ENCODE results near the gene OR1J1. TPM values are rescaled to one million over a fixed set of nuclear protein-coding genes. Genes with fewer than 3 reads are reported as not detected.

The OR1J1 gene
- total RNA-seq, 1 experiment from 2014 or later = not detected

DNA sequence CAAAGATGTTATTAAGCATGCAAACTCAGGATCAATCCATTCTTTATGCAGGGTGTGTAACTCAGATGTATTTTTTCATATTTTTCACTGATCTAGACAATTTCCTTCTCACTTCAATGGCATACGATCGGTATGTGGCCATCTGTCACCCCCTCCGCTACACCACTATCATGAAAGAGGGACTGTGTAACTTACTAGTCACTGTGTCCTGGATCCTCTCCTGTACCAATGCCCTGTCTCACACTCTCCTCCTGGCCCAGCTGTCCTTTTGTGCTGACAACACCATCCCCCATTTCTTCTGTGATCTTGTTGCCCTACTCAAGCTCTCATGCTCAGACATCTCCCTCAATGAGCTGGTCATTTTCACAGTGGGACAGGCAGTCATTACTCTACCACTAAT, 41.6 kb upstream of the OR1J1 start:
- ChIA-PET POLR2A (ENCODE audit: unreplicated experiment) (no interaction called here), CTCF (no interaction called here)
- H3K4me1 ChIP-seq (ENCODE audit: insufficient read depth, low read length) = no peaks in the 10 kb centered on the region
- H3K36me3 ChIP-seq (ENCODE audit: low read depth, low read length) = no peaks in the 10 kb centered on the region
- DNase-seq (no peak), ATAC-seq (no peak)
- BruUV-seq (replicated peaks) = no TSS peak
- H3K9ac ChIP-seq (ENCODE audit: low read length) = no peak overlapping the region
- TF ChIP-seq EZH2phosphoT487 (IDR thresholded peaks at IDR 0.05; ENCODE audit: borderline replicate concordance, low read length) = no peak
- TF ChIP-seq, protein P1, sequence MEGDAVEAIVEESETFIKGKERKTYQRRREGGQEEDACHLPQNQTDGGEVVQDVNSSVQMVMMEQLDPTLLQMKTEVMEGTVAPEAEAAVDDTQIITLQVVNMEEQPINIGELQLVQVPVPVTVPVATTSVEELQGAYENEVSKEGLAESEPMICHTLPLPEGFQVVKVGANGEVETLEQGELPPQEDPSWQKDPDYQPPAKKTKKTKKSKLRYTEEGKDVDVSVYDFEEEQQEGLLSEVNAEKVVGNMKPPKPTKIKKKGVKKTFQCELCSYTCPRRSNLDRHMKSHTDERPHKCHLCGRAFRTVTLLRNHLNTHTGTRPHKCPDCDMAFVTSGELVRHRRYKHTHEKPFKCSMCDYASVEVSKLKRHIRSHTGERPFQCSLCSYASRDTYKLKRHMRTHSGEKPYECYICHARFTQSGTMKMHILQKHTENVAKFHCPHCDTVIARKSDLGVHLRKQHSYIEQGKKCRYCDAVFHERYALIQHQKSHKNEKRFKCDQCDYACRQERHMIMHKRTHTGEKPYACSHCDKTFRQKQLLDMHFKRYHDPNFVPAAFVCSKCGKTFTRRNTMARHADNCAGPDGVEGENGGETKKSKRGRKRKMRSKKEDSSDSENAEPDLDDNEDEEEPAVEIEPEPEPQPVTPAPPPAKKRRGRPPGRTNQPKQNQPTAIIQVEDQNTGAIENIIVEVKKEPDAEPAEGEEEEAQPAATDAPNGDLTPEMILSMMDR (conservative IDR thresholded peaks at IDR 0.05; ENCODE audit: low read depth, low read length) = no peak
- no peak for TF ChIP-seq EZH2 (IDR thresholded peaks at IDR 0.05; ENCODE audit: low read length, unreplicated experiment)
- no peak overlapping the region for H3K4me3 ChIP-seq (ENCODE audit: low read length)
- H3K4me2 ChIP-seq (ENCODE audit: low read length) = no peak overlapping the region
- H3F3A ChIP-seq (ENCODE audit: low read length, unreplicated experiment) = no peaks in the 10 kb centered on the region
- no peak overlapping the region for H3K27ac ChIP-seq (ENCODE audit: low read length)
- peaks cover 32% of the 10 kb centered on the region for H3K27me3 ChIP-seq (ENCODE audit: low read length)
- H3K79me2 ChIP-seq (ENCODE audit: low read length) = no peaks in the 10 kb centered on the region
- intact Hi-C loops (cut with micrococcal nuclease) = no loop called here
- H2AFZ ChIP-seq (ENCODE audit: low read length) = no peak overlapping the region
- H4K20me1 ChIP-seq (ENCODE audit: low read length) = no peaks in the 10 kb centered on the region
- H3K9me2 ChIP-seq (replicated peaks; ENCODE audit: low read length) = no peaks in the 10 kb centered on the region
- H3K9me3 ChIP-seq (ENCODE audit: low read length) = no peaks in the 10 kb centered on the region

- H3F3A ChIP-seq (ENCODE audit: low read length, unreplicated experiment) = no peaks in the 10 kb centered on the region
- no peak for DNase-seq
- no peak within 1 kb of the TSS for H3K4me2 ChIP-seq (ENCODE audit: low read length)
- H3K36me3 ChIP-seq (ENCODE audit: low read depth, low read length) = no peaks in the 10 kb centered on the region
- H3K4me3 ChIP-seq (ENCODE audit: low read length) = no peak within 1 kb of the TSS
- no TSS peak for BruUV-seq (replicated peaks)
- H4K20me1 ChIP-seq (ENCODE audit: low read length) = no peaks in the 10 kb centered on the region
- H3K27me3 ChIP-seq (ENCODE audit: low read length) = peaks cover 34% of the 10 kb centered on the region
- TF ChIP-seq EZH2phosphoT487 (IDR thresholded peaks at IDR 0.05; ENCODE audit: borderline replicate concordance, low read length) = no peak
- TF ChIP-seq EZH2 (IDR thresholded peaks at IDR 0.05; ENCODE audit: low read length, unreplicated experiment) = no peak
- TF ChIP-seq, protein P1 (conservative IDR thresholded peaks at IDR 0.05; ENCODE audit: low read depth, low read length) = no peak
- no peaks in the 10 kb centered on the region for H3K79me2 ChIP-seq (ENCODE audit: low read length)
- no peaks in the 10 kb centered on the region for H3K4me1 ChIP-seq (ENCODE audit: insufficient read depth, low read length)
- ATAC-seq = no peak
- H2AFZ ChIP-seq (ENCODE audit: low read length) = no peak within 1 kb of the TSS
- POLR2A ChIA-PET (ENCODE audit: unreplicated experiment) = no interaction called here
- CTCF ChIA-PET = no interaction called here
- no peak within 1 kb of the TSS for H3K27ac ChIP-seq (ENCODE audit: low read length)
- no peak within 1 kb of the TSS for H3K9ac ChIP-seq (ENCODE audit: low read length)
- H3K9me3 ChIP-seq (ENCODE audit: low read length) = no peaks in the 10 kb centered on the region
- H3K9me2 ChIP-seq (replicated peaks; ENCODE audit: low read length) = no peaks in the 10 kb centered on the region
- intact Hi-C loops (cut with micrococcal nuclease) = no loop called here
Observed at GRCh38 chr9:122518841-122519240, 41.1 kb upstream of the OR1J1 start, which contains the start of gene OR1J4. OR1J4 (plus strand) TSS chr9:122519141; CDS start chr9:122519141, 0 bp downstream.

DNA sequence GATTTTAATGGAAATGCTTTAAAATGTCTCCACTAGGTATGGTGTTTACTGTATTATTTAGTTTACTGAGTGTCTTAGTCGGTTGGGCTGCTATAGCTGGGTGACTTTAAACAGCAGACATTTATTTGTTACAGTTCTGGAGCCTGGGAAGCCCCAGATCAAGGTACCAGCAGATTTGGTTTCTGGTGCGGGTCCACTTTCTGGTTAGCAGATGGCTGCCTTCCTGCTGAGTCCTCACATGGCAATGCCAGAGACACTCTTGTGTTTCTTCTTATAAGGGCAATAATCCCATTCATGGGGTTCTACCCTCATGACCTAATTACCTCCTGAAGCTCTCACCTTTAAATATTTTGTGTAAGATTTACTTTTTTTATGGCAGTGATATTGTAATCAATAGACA, 40.5 kb upstream of the OR1J1 start:
- no peak overlapping the region for H2AFZ ChIP-seq (ENCODE audit: low read length)
- CTCF ChIA-PET = no interaction called here
- H3K27me3 ChIP-seq (ENCODE audit: low read length) = peaks cover 35% of the 10 kb centered on the region
- no peaks in the 10 kb centered on the region for H4K20me1 ChIP-seq (ENCODE audit: low read length)
- H3K4me1 ChIP-seq (ENCODE audit: insufficient read depth, low read length) = no peaks in the 10 kb centered on the region
- intact Hi-C loops (cut with micrococcal nuclease) = no loop called here
- no peaks in the 10 kb centered on the region for H3F3A ChIP-seq (ENCODE audit: low read length, unreplicated experiment)
- no peaks in the 10 kb centered on the region for H3K36me3 ChIP-seq (ENCODE audit: low read depth, low read length)
- no TSS peak for BruUV-seq (replicated peaks)
- ATAC-seq (no peak), DNase-seq (no peak)
- H3K9me2 ChIP-seq (replicated peaks; ENCODE audit: low read length) = no peaks in the 10 kb centered on the region
- no peak overlapping the region for H3K9ac ChIP-seq (ENCODE audit: low read length)
- POLR2A ChIA-PET (ENCODE audit: unreplicated experiment) = no interaction called here
- H3K27ac ChIP-seq (ENCODE audit: low read length) = no peak overlapping the region
- H3K4me3 ChIP-seq (ENCODE audit: low read length) = no peak overlapping the region
- no peak overlapping the region for H3K4me2 ChIP-seq (ENCODE audit: low read length)
- no peaks in the 10 kb centered on the region for H3K9me3 ChIP-seq (ENCODE audit: low read length)
- TF ChIP-seq, protein P1 (conservative IDR thresholded peaks at IDR 0.05; ENCODE audit: low read depth, low read length) = no peak
- TF ChIP-seq EZH2phosphoT487 (IDR thresholded peaks at IDR 0.05; ENCODE audit: borderline replicate concordance, low read length) = no peak
- H3K79me2 ChIP-seq (ENCODE audit: low read length) = no peaks in the 10 kb centered on the region
